Fibroblast of skin of scalp (primary cell): ENCODE measurements around the gene SMIM12.
"Not testable (repeated sequence)": the region's sequence is repeated elsewhere in the genome, so short reads cannot be mapped to it uniquely, and the experiment has no call there.

Experiments
- DNase-seq: peaks from one replicate; pipeline ENCODE4 v3.0.0-alpha.2; 2013

Gene SMIM12

GRCh38 chr1:34842952-34843371 lies 16.6 kb downstream of the SMIM12 start:
- no peak for DNase-seq

GRCh38 chr1:34842073-34842472 lies 17.5 kb downstream of the SMIM12 start:
- DNase-seq = no peak

- DNase-seq = no peak
Measured at GRCh38 chr1:34840426-34840825, 19.1 kb downstream of the SMIM12 start.

- no peak for DNase-seq
Measured at GRCh38 chr1:34839526-34840305, 19.8 kb downstream of the SMIM12 start.

- DNase-seq = no peak
Measured at GRCh38 chr1:34833711-34834110, 25.8 kb downstream of the SMIM12 start.

- no peak for DNase-seq
Measured at GRCh38 chr1:34831721-34832246, 27.8 kb downstream of the SMIM12 start.

GRCh38 chr1:34829250-34829649 lies 30.3 kb downstream of the SMIM12 start:
- no peak for DNase-seq

- DNase-seq = no peak
Measured at GRCh38 chr1:34828611-34829010, 30.9 kb downstream of the SMIM12 start.

- no peak for DNase-seq
Measured at GRCh38 chr1:34827341-34827941, 32.1 kb downstream of the SMIM12 start.

GRCh38 chr1:34825455-34826091 lies 34.0 kb downstream of the SMIM12 start:
- no peak for DNase-seq

- no peak for DNase-seq
Measured at GRCh38 chr1:34824817-34825454, 34.6 kb downstream of the SMIM12 start.

- DNase-seq = no peak
Measured at GRCh38 chr1:34822202-34822601, 37.3 kb downstream of the SMIM12 start.

GRCh38 chr1:34818862-34819261 lies 40.7 kb downstream of the SMIM12 start:
- not testable (repeated sequence) for DNase-seq

GRCh38 chr1:34816778-34817177 lies 42.8 kb downstream of the SMIM12 start:
- no peak for DNase-seq

GRCh38 chr1:34816332-34816731 lies 43.2 kb downstream of the SMIM12 start:
- no peak for DNase-seq

GRCh38 chr1:34810781-34811180 lies 48.8 kb downstream of the SMIM12 start:
- not testable (repeated sequence) for DNase-seq

- no peak for DNase-seq
Measured at GRCh38 chr1:34808051-34808810, 51.3 kb downstream of the SMIM12 start.

GRCh38 chr1:34806396-34806795 lies 53.2 kb downstream of the SMIM12 start:
- peak; percentile 15 for DNase-seq

- DNase-seq = no peak
Measured at GRCh38 chr1:34803770-34804169, 55.8 kb downstream of the SMIM12 start.
